OCI-LY1 (cell line): ENCODE results near the gene LIPC.

Experiments used
- H2AFZ ChIP-seq: fragments of 200-600 bp; sonication (generic), shearing (Covaris generic); 2 replicates; pipeline ENCODE4 v1.6.0; 2014; ENCODE audit warnings: antibody characterized with exemption, mild to moderate bottlenecking, low read length
- H3F3A ChIP-seq: fragments of 200-600 bp; sonication (generic), shearing (Covaris generic); 2 replicates; pipeline ENCODE4 v1.6.0; 2014; ENCODE audit warnings: mild to moderate bottlenecking, antibody characterized with exemption, low read length, moderate library complexity; ENCODE audit not compliant: insufficient read depth
- H3K27ac ChIP-seq: fragments of 200-600 bp; sonication (generic); 2 replicates; pipeline ENCODE4 v1.5.1; 2014; ENCODE audit warnings: low read length, mixed run types, mild to moderate bottlenecking, low read depth; ENCODE audit not compliant: poor library complexity, severe bottlenecking
- H3K27me3 ChIP-seq: fragments of 200-600 bp; sonication (generic); 2 replicates; pipeline ENCODE4 v1.6.0; 2014; ENCODE audit warnings: antibody characterized with exemption, mild to moderate bottlenecking, low read length, moderate library complexity; ENCODE audit not compliant: insufficient read depth
- H3K36me3 ChIP-seq: fragments of 200-600 bp; sonication (generic); 2 replicates; pipeline ENCODE4 v1.6.1; 2014; ENCODE audit warnings: mild to moderate bottlenecking, antibody characterized with exemption, low read length, moderate library complexity, mixed read lengths; ENCODE audit not compliant: insufficient read depth
- H3K4me1 ChIP-seq: fragments of 200-600 bp; sonication (generic); 2 replicates; pipeline ENCODE4 v1.5.1; 2014; ENCODE audit warnings: mild to moderate bottlenecking, low read length, moderate library complexity; ENCODE audit not compliant: insufficient read depth, severe bottlenecking
- H3K4me2 ChIP-seq: fragments of 200-600 bp; sonication (generic), shearing (Covaris generic); 2 replicates; pipeline ENCODE4 v1.6.1; 2014; ENCODE audit warnings: low read length
- H3K4me3 ChIP-seq: fragments of 200-600 bp; sonication (generic); 2 replicates; pipeline ENCODE4 v1.5.1; 2014; ENCODE audit warnings: low read length, low read depth, mild to moderate bottlenecking, mixed read lengths; ENCODE audit not compliant: poor library complexity, severe bottlenecking
- H3K79me2 ChIP-seq: fragments of 200-600 bp; shearing (Covaris generic); 2 replicates; pipeline ENCODE4 v1.6.1; 2016; ENCODE audit warnings: mixed run types, low read length, mixed read lengths; ENCODE audit not compliant: insufficient read depth
- H3K9ac ChIP-seq: fragments of 200-600 bp; sonication (generic), shearing (Covaris generic); 2 replicates; pipeline ENCODE4 v1.6.1; 2014; ENCODE audit warnings: mild to moderate bottlenecking, low read length, mixed read lengths
- H3K9me2 ChIP-seq: fragments of 200-600 bp; sonication (generic), shearing (Covaris generic); 2 replicates; pipeline ENCODE4 v1.6.1; 2014; ENCODE audit warnings: low read depth, mild to moderate bottlenecking, low read length, mixed read lengths
- H3K9me3 ChIP-seq: fragments of 200-600 bp; shearing (Covaris generic); 2 replicates; pipeline ENCODE4 v1.6.1; 2014; ENCODE audit warnings: low read length, mixed read lengths
- H4K20me1 ChIP-seq: fragments of 200-600 bp; sonication (generic), shearing (Covaris generic); 2 replicates; pipeline ENCODE4 v1.6.0; 2016; ENCODE audit warnings: mild to moderate bottlenecking, low read length; ENCODE audit not compliant: insufficient read depth
- EZH2 ChIP-seq: fragments of 200-600 bp; sonication (generic), shearing (Covaris generic); IDR thresholded peaks from 2 replicates; pipeline ENCODE4 v1.8.0; 2017; ENCODE audit warnings: borderline replicate concordance, mixed run types, mild to moderate bottlenecking, antibody characterized with exemption, low read length, moderate library complexity, mixed read lengths
- TF ChIP-seq, protein P1 (sequence below): fragments of 200-600 bp; sonication (generic), shearing (Covaris generic); IDR thresholded peaks from 2 replicates; pipeline ENCODE4 v1.5.1; 2017; ENCODE audit warnings: mild to moderate bottlenecking, antibody characterized with exemption, low read length, moderate library complexity, mixed read lengths

LIPC gene

DNA sequence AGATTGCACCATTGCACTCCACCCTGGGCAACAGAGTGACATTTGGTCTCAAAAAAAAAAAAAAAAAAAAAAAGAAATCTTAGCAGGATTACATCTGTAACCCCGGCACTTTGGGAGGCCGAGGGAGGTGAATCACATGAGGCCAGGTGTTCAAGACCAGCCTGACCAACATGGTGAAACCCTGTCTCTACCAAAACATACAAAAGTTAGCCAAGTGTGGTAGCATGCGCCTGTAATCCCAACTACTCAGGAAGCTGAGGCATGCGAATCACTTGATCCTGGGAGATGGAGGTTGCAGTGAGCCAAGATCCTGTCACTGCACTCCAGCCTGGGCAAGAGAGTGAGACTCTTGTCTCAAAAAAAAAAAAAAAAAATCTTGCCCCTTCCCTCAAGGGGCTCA, 40.4 kb downstream of the LIPC start:
- peak overlapping the region; percentile 93 for H3K27ac ChIP-seq
- TF ChIP-seq, protein P1, sequence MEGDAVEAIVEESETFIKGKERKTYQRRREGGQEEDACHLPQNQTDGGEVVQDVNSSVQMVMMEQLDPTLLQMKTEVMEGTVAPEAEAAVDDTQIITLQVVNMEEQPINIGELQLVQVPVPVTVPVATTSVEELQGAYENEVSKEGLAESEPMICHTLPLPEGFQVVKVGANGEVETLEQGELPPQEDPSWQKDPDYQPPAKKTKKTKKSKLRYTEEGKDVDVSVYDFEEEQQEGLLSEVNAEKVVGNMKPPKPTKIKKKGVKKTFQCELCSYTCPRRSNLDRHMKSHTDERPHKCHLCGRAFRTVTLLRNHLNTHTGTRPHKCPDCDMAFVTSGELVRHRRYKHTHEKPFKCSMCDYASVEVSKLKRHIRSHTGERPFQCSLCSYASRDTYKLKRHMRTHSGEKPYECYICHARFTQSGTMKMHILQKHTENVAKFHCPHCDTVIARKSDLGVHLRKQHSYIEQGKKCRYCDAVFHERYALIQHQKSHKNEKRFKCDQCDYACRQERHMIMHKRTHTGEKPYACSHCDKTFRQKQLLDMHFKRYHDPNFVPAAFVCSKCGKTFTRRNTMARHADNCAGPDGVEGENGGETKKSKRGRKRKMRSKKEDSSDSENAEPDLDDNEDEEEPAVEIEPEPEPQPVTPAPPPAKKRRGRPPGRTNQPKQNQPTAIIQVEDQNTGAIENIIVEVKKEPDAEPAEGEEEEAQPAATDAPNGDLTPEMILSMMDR, result no peak
- no peak for TF ChIP-seq EZH2

DNA sequence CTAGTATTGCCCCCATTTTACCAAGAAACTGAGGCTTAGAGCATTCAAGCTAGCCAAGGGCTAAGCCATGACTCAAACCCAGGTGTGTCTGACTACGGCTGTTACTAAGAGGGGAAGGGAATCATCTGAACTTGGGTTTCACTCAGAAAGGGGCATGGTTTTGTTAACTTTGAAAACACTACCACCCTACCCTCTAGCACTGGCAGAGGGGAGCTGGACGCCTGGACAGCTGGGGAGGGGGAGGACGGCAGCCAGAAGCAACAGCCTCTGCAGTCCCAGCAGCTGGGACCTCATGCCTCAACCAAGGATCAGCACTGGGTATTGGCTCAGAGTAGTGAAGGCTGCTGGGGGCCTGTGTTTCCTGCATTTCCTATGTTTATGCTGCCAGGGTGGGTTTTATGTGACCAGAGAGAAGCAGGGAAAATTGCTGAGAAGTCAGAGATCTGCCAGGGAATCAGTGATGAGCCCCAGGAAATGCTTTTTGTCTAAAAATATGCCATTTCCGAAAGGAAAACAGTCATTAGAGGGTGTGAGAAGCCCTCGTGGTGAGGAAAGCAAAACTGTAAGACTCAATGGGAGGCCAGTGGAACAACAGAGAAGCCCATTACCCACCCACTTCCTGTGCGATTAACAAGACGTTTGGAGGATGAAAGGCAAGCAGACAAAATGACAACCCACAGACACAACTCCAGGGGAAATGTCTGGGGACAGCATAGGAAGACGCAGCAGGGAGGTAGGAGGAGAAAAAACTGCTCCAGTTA, 41.2 kb downstream of the LIPC start:
- H3K4me1 ChIP-seq, result peaks cover 94% of the 10 kb centered on the region
- H3K4me3 ChIP-seq, result peak overlapping the region; percentile 11
- no peak for TF ChIP-seq EZH2
- TF ChIP-seq, protein P1, result no peak
- peak overlapping the region; percentile 93 for H3K27ac ChIP-seq
- H3K9ac ChIP-seq, result peak overlapping the region; percentile 71
- H3K79me2 ChIP-seq, result no peaks in the 10 kb centered on the region
- H3K4me2 ChIP-seq, result peak overlapping the region; percentile 59
- H4K20me1 ChIP-seq, result no peaks in the 10 kb centered on the region
- H3F3A ChIP-seq, result no peaks in the 10 kb centered on the region
- no peaks in the 10 kb centered on the region for H3K27me3 ChIP-seq
- H3K36me3 ChIP-seq, result no peaks in the 10 kb centered on the region
- no peaks in the 10 kb centered on the region for H3K9me3 ChIP-seq
- H3K9me2 ChIP-seq, result no peaks in the 10 kb centered on the region
- no peak overlapping the region for H2AFZ ChIP-seq

More for the DNA sequence above, 40.4 kb downstream of the LIPC start:
- Histone ChIP-seq H3K27me3 (no peaks in the 10 kb centered on the region), H3K9me2 (no peaks in the 10 kb centered on the region), H3K4me3 (no peak overlapping the region), H3K36me3 (no peaks in the 10 kb centered on the region), H3K4me1 (peaks cover 94% of the 10 kb centered on the region), H3K9ac (peak overlapping the region; percentile 30; the same call in 1 of the 2 replicates), H3K9me3 (no peaks in the 10 kb centered on the region), H3K4me2 (peak overlapping the region; percentile 14; the same call in 1 of the 2 replicates), H3K79me2 (no peaks in the 10 kb centered on the region), H3F3A (no peaks in the 10 kb centered on the region), H2AFZ (no peak overlapping the region), H4K20me1 (no peaks in the 10 kb centered on the region)

DNA sequence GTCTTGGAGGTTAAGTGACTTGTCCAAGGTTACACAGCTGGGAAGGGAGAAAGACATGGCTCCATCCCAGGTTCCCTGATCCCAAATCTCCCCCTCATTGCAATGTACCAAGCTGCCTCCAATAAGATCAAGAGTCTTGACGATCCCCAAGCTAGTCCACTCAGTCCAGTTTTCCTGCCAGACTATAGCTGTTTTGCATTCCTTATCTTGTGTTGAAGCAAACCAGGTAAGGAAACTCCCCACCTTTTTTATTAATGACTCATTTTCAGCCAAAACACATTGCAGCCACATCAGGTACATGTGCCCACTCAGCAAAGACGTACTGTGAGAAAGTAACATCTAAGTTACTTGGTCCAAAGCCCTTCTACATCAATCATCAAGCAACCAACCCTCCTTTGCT, 41.9 kb downstream of the LIPC start:
- Histone ChIP-seq H3K9me2 (no peaks in the 10 kb centered on the region), H3K4me2 (peak overlapping the region; percentile 59), H3K4me1 (peaks cover 87% of the 10 kb centered on the region), H3K27me3 (no peaks in the 10 kb centered on the region), H3F3A (no peaks in the 10 kb centered on the region), H4K20me1 (no peaks in the 10 kb centered on the region), H3K9ac (peak overlapping the region; percentile 71), H2AFZ (no peak overlapping the region), H3K79me2 (no peaks in the 10 kb centered on the region), H3K27ac (peak overlapping the region; percentile 93), H3K36me3 (no peaks in the 10 kb centered on the region), H3K9me3 (no peaks in the 10 kb centered on the region), H3K4me3 (peak overlapping the region; percentile 11)
- TF ChIP-seq EZH2, result no peak
- TF ChIP-seq, protein P1, result no peak
